ENCODE results near the gene HEXIM2.
A peak's percentile ranks its signal among the peaks of the same experiment; 100 is the strongest.
"Not testable (repeated sequence)": the region's sequence is repeated elsewhere in the genome, so short reads cannot be mapped to it uniquely, and the experiment has no call there.

The HEXIM2 gene

GRCh38 chr17:45171338-45172231 lies 9.9 kb downstream of the HEXIM2 start:
- DNase-seq: peak; percentile 37

DNA sequence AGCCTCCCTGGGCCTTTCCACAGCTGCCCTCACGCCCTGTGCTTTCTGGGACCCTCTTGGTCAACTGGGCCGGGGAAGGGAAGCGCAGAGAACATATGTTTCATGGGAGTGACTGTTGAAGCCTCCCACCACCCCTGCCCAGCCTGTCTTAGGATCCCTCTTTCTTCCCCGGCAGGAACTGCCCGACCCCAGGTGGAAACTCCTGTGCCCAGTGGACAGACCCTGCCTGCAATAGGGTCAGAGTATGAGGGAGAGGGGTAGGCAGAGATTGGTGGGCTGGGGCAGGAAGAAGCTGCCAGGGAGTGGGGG lies 10.5 kb downstream of the HEXIM2 start:
- DNase-seq: no peak

- peak; percentile 93 for DNase-seq
Observed at GRCh38 chr17:45172541-45173286, 11.0 kb downstream of the HEXIM2 start.

DNA sequence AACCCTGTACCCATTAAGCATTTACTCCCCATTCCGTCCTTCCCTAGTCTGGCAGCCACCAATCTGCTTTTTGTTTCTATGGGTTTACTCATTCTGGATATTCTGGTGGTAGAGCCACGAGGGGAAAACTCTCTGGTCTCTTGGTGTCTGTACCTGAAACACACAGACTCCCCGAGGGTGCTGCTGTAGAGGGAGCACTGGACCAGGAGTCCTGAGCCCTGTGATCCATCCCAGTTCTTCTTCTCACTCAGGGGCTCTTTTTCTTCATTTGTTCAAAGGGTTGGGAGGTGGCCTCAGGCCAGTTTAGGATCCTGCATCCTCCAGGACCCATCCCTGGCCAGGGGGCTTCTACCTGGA lies 14.1 kb downstream of the HEXIM2 start:
- DNase-seq: no peak

GRCh38 chr17:45177563-45177962 lies 15.9 kb downstream of the HEXIM2 start:
- DNase-seq: no peak

- no peak for DNase-seq
Observed at GRCh38 chr17:45184144-45184543, 22.5 kb downstream of the HEXIM2 start.

GRCh38 chr17:45186801-45187354 lies 25.2 kb downstream of the HEXIM2 start:
- DNase-seq: no peak

DNA sequence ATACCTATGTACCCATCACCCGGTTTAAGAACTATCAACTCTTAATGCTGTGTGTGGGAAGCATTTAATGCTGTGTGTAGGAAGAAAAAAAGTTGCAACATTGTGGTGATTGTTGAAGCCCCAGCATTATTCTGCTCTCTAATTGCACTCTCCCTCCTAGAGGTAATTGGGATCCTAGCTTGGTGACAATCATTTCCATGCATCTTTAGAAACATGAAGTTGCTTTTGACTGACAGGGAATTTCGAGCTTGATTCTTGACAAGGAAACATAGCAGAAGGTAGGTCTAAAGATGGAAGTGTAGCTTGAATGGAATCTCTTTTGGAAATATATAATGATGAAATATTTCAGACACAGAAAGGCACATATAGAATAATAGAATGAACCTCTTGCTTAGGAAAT lies 27.3 kb downstream of the HEXIM2 start:
- DNase-seq: no peak

DNA sequence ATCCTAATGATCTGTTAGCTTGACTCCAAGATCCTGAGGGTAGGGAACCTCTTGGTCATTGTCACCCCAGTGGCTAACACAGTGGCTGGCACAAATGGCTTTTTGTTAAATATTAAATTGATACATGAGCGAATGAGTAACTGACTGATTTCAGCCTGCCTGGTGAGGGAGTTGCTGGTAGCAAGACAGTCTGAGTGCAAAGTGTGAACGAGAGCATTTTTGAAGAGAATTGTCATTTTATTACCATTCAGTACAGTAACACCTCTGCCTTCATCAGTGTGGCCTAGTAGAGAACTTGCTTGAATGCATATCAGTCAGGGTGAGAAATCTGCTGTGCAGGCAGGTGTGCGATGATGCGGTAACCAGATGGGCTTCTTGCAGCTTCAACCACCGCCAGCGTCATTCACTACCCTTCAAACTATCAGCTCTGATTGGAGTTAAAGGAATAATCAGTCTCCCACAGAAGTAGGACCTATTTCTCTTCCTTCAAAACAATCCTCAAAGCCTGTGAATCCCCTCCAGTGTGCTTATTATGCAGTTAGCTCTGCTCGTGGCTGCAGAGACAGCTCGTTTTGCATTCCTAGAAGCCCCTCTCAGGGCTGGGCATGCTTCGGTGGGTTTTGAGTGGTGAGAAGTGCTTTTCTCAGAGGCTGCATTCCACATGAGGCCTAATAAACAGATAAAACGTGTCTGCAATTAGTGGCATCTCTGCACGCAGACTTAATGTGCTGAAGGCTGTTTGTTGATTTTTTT lies 29.0 kb downstream of the HEXIM2 start:
- peak; percentile 71 for DNase-seq

- no peak for DNase-seq
Observed at GRCh38 chr17:45195424-45195823, 33.7 kb downstream of the HEXIM2 start.

- no peak for DNase-seq
Observed at GRCh38 chr17:45197108-45197507, 35.4 kb downstream of the HEXIM2 start.

DNA sequence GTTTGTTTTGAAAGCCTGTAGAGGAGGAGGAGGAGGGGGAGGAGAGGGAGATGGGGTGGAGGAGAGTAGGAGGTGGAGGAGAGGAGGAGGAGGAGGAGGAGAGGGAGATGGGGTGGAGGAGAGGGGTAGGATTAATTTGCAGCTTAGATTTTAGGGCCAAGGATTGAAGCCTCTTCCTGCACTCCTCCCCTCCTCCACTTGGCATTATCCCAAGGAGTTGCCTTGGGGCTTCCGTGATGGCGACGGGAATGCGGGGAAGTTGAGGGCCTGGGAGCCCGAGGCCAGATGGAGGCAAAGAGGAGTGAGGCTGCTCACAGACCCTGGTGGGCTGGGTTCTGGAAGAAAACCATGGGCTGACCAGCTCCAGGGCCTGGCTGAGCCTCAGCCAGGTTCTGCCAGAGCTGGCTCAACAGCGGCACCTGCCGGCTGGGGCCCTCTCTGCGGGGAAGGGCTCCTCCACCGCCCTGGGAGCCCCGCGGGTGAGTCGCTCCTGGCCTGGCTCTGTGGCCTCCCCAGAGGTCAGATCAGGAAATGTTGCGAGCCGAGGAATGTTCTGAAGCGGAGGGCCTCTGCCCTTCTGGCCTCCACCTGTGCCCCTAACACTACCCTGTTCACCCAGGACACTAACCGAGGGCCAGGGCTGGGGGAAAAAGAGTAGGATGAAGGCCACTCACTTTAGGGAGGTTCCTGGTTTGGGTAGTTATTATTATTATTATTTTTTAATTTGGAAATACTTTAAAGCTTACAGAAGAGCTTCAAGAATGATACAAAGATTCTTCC lies 36.1 kb downstream of the HEXIM2 start:
- DNase-seq: peak; percentile 88

DNA sequence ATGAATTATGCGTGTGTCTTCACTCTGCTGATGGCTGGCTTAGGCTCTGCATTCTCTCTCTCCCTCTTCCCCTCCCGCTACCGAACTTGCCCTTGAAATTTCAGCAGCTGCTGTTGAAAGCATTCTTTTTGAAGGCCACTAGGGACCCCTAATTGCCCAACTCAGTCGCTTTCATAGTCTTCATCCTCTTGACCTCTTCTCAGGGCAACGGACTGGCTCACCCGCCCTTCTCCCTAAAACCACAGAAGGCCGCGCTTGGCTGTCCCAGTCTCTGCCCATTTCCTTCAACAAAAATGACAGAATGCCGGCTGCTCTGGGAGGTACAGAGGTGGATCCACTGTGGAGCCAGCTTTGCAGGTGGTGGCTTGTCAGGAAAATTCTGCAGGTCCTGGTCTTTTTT lies 39.0 kb downstream of the HEXIM2 start:
- DNase-seq: no peak

GRCh38 chr17:45201457-45201856 lies 39.8 kb downstream of the HEXIM2 start:
- no peak for DNase-seq

- not testable (repeated sequence) for DNase-seq
Observed at GRCh38 chr17:45201880-45202279, 40.2 kb downstream of the HEXIM2 start.

- DNase-seq: peak; percentile 74
Observed at GRCh38 chr17:45218895-45219661, 57.4 kb downstream of the HEXIM2 start.

Data from kidney glomerular epithelial cell (primary cell).